SK-N-SH treated with all-trans-retinoic acid at 6 μM for 48 hours (cell line): Measurements from ENCODE around the gene NPIPA8.
"Not testable (repeated sequence)": the region's sequence is repeated elsewhere in the genome, so short reads cannot be mapped to it uniquely, and the experiment has no call there.

ENCODE experiments used
- ARNTL ChIP-seq: fragments of 450-650 bp; formaldehyde crosslinking; IDR thresholded peaks from 2 replicates; pipeline ENCODE4 v1.5.0; 2020; ENCODE audit warnings: low read depth, mild to moderate bottlenecking, moderate library complexity, borderline replicate concordance
- BACH2 ChIP-seq: fragments of 250-450 bp; sonication (Bioruptor Pico); IDR thresholded peaks from 2 replicates; pipeline ENCODE4 v1.9.0; 2021; ENCODE audit warnings: mild to moderate bottlenecking, borderline replicate concordance
- CSDC2 ChIP-seq: fragments of 250-450 bp; sonication (Bioruptor Pico); IDR thresholded peaks from 2 replicates; pipeline ENCODE4 v1.5.0; 2020; ENCODE audit warnings: mild to moderate bottlenecking, moderate library complexity
- PPARA ChIP-seq: fragments of 250-450 bp; sonication (Bioruptor Pico); IDR thresholded peaks from 2 replicates; pipeline ENCODE4 v1.5.0; 2020; ENCODE audit warnings: mild to moderate bottlenecking, borderline replicate concordance
- RARB ChIP-seq: fragments of 250-450 bp; sonication (Bioruptor Pico); IDR thresholded peaks from 2 replicates; pipeline ENCODE4 v1.8.0; 2021; ENCODE audit warnings: mild to moderate bottlenecking, moderate library complexity
- SNAI2 ChIP-seq: fragments of 250-450 bp; sonication (Bioruptor Pico); IDR thresholded peaks from 2 replicates; pipeline ENCODE4 v1.5.0; 2020; ENCODE audit warnings: mild to moderate bottlenecking, moderate library complexity
- TOX ChIP-seq: fragments of 250-450 bp; sonication (Bioruptor Pico); IDR thresholded peaks from 2 replicates; pipeline ENCODE4 v1.8.0; 2021; ENCODE audit warnings: mild to moderate bottlenecking, moderate library complexity, borderline replicate concordance
- ZFP30 ChIP-seq: fragments of 450-650 bp; formaldehyde crosslinking; IDR thresholded peaks from 2 replicates; pipeline ENCODE4 v1.5.0; 2022; ENCODE audit warnings: mild to moderate bottlenecking, moderate library complexity
- ZNF565 ChIP-seq: fragments of 450-650 bp; formaldehyde crosslinking; conservative IDR thresholded peaks from 2 replicates; pipeline ENCODE4 v1.5.0; 2020; ENCODE audit warnings: low read depth, mild to moderate bottlenecking, moderate library complexity
- TF ChIP-seq, protein P1 (sequence below): fragments of 250-450 bp; sonication (Bioruptor Pico); IDR thresholded peaks from 2 replicates; pipeline ENCODE4 v1.8.0; 2020; ENCODE audit warnings: mild to moderate bottlenecking, moderate library complexity, borderline replicate concordance
- TF ChIP-seq, protein P2 (sequence below): fragments of 250-450 bp; sonication (Bioruptor Pico); IDR thresholded peaks from 2 replicates; pipeline ENCODE4 v1.5.1; 2021; ENCODE audit warnings: mild to moderate bottlenecking, moderate library complexity
- TF ChIP-seq, protein P3 (sequence below): fragments of 250-450 bp; sonication (Bioruptor Pico); IDR thresholded peaks from 2 replicates; pipeline ENCODE4 v1.5.1; 2020; ENCODE audit warnings: low read depth, mild to moderate bottlenecking, moderate library complexity

DNA sequence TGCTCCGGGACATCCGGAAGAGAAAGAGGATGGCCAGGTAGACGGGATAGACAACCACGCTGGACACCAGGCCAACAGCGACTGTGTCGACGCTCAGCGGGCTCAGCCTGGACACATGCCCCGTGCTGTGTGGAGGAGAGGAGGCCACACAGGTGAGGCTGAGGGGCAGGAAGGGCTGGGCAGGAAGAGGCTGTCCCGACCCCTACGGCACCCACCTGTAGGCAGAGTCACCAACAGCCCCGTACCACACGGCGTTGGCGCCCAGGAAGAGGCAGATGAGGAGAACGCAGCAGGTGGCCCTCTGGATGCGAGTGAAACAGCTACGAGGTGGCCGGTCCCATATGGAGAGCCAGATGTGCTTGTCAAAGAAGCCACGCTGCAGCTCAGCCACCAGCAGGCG lies at the start of gene NPIPA8:
- not testable (repeated sequence) for TF ChIP-seq ZNF565 (CRISPR knock-in tag); ZFP30 (CRISPR knock-in tag); PPARA; ARNTL (CRISPR knock-in tag); BACH2 (CRISPR knock-in tag); SNAI2 (CRISPR knock-in tag); RARB (CRISPR knock-in tag); TOX (CRISPR knock-in tag); CSDC2
- TF ChIP-seq, protein P1, sequence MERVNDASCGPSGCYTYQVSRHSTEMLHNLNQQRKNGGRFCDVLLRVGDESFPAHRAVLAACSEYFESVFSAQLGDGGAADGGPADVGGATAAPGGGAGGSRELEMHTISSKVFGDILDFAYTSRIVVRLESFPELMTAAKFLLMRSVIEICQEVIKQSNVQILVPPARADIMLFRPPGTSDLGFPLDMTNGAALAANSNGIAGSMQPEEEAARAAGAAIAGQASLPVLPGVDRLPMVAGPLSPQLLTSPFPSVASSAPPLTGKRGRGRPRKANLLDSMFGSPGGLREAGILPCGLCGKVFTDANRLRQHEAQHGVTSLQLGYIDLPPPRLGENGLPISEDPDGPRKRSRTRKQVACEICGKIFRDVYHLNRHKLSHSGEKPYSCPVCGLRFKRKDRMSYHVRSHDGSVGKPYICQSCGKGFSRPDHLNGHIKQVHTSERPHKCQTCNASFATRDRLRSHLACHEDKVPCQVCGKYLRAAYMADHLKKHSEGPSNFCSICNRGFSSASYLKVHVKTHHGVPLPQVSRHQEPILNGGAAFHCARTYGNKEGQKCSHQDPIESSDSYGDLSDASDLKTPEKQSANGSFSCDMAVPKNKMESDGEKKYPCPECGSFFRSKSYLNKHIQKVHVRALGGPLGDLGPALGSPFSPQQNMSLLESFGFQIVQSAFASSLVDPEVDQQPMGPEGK (CRISPR knock-in tag): not testable (repeated sequence)
- TF ChIP-seq, protein P2, sequence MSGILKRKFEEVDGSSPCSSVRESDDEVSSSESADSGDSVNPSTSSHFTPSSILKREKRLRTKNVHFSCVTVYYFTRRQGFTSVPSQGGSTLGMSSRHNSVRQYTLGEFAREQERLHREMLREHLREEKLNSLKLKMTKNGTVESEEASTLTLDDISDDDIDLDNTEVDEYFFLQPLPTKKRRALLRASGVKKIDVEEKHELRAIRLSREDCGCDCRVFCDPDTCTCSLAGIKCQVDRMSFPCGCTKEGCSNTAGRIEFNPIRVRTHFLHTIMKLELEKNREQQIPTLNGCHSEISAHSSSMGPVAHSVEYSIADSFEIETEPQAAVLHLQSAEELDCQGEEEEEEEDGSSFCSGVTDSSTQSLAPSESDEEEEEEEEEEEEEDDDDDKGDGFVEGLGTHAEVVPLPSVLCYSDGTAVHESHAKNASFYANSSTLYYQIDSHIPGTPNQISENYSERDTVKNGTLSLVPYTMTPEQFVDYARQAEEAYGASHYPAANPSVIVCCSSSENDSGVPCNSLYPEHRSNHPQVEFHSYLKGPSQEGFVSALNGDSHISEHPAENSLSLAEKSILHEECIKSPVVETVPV (CRISPR knock-in tag): not testable (repeated sequence)
- TF ChIP-seq, protein P3, sequence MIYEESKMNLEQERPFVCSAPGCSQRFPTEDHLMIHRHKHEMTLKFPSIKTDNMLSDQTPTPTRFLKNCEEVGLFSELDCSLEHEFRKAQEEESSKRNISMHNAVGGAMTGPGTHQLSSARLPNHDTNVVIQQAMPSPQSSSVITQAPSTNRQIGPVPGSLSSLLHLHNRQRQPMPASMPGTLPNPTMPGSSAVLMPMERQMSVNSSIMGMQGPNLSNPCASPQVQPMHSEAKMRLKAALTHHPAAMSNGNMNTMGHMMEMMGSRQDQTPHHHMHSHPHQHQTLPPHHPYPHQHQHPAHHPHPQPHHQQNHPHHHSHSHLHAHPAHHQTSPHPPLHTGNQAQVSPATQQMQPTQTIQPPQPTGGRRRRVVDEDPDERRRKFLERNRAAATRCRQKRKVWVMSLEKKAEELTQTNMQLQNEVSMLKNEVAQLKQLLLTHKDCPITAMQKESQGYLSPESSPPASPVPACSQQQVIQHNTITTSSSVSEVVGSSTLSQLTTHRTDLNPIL (CRISPR knock-in tag): not testable (repeated sequence)
